KMS-11 (cell line): Measurements from ENCODE around the gene COL23A1.

Source experiments
- H2AFZ ChIP-seq: fragments of 200-600 bp; sonication (generic); 2 replicates; pipeline ENCODE4 v1.6.1; 2016; ENCODE audit warnings: antibody characterized with exemption, mixed run types, low read depth
- H3K27ac ChIP-seq: fragments of 200-600 bp; sonication (generic); 2 replicates; pipeline ENCODE4 v1.6.1; 2016; ENCODE audit warnings: mild to moderate bottlenecking, mixed run types
- H3K27me3 ChIP-seq: fragments of 200-600 bp; sonication (generic); 2 replicates; pipeline ENCODE4 v1.6.1; 2017; ENCODE audit warnings: mild to moderate bottlenecking, low read depth, mixed run types, moderate library complexity; ENCODE audit not compliant: insufficient read depth
- H3K36me3 ChIP-seq: fragments of 200-600 bp; sonication (generic); 2 replicates; pipeline ENCODE4 v1.6.1; 2017; ENCODE audit warnings: mild to moderate bottlenecking, mixed run types; ENCODE audit not compliant: insufficient read depth
- H3K4me1 ChIP-seq: fragments of 200-600 bp; sonication (generic); 2 replicates; pipeline ENCODE4 v1.6.1; 2016; ENCODE audit warnings: mild to moderate bottlenecking, low read depth, mixed run types; ENCODE audit not compliant: poor library complexity, severe bottlenecking
- H3K4me2 ChIP-seq: fragments of 200-600 bp; sonication (generic); 2 replicates; pipeline ENCODE4 v1.7.0; 2016; ENCODE audit warnings: mild to moderate bottlenecking, mixed run types
- H3K4me3 ChIP-seq: fragments of 200-600 bp; sonication (generic); IDR thresholded peaks from 2 replicates; pipeline ENCODE4 v1.6.1; 2017; ENCODE audit warnings: low read depth, low read length, mixed read lengths; ENCODE audit not compliant: insufficient read depth
- H3K79me2 ChIP-seq: fragments of 200-600 bp; sonication (generic); 2 replicates; pipeline ENCODE4 v1.6.1; 2016; ENCODE audit warnings: low read depth, mixed run types; ENCODE audit not compliant: insufficient read depth
- H3K9ac ChIP-seq: fragments of 200-600 bp; sonication (generic); 2 replicates; pipeline ENCODE4 v1.6.1; 2016; ENCODE audit warnings: mild to moderate bottlenecking, mixed run types
- H4K20me1 ChIP-seq: fragments of 200-600 bp; sonication (generic); 2 replicates; pipeline ENCODE4 v1.6.1; 2016; ENCODE audit warnings: mild to moderate bottlenecking, mixed run types; ENCODE audit not compliant: insufficient read depth
- TF ChIP-seq, protein P1 (sequence below): fragments of 200-600 bp; sonication (generic); conservative IDR thresholded peaks from 2 replicates; pipeline ENCODE4 v1.6.1; 2017; ENCODE audit warnings: low read depth, mild to moderate bottlenecking, antibody characterized with exemption, low read length, moderate library complexity, mixed read lengths

COL23A1 gene

DNA sequence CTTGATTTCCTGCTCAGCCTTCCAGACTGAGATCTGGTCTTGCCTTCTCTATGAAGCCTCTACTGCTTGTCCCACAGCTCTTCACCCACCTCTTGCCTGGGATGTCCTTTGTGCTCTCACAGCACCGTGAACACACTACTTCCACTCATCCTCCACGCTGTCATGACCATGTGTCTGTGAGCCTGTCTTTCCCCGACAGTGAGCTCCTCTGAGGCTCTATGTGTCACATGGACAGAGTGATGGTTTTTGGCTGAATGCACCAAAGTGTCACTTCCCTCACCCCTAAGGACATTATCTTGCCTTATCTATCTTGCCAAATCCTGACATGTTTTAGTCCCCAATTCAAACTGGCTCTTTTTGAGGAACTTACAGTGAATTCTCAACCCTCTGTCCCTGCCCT lies 368.9 kb downstream of the COL23A1 start:
- no peak overlapping the region for H3K4me2 ChIP-seq
- H3K4me1 ChIP-seq: no peaks in the 10 kb centered on the region
- H3K79me2 ChIP-seq: no peaks in the 10 kb centered on the region
- H3K27ac ChIP-seq: no peak overlapping the region
- TF ChIP-seq, protein P1, sequence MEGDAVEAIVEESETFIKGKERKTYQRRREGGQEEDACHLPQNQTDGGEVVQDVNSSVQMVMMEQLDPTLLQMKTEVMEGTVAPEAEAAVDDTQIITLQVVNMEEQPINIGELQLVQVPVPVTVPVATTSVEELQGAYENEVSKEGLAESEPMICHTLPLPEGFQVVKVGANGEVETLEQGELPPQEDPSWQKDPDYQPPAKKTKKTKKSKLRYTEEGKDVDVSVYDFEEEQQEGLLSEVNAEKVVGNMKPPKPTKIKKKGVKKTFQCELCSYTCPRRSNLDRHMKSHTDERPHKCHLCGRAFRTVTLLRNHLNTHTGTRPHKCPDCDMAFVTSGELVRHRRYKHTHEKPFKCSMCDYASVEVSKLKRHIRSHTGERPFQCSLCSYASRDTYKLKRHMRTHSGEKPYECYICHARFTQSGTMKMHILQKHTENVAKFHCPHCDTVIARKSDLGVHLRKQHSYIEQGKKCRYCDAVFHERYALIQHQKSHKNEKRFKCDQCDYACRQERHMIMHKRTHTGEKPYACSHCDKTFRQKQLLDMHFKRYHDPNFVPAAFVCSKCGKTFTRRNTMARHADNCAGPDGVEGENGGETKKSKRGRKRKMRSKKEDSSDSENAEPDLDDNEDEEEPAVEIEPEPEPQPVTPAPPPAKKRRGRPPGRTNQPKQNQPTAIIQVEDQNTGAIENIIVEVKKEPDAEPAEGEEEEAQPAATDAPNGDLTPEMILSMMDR: no peak
- no peaks in the 10 kb centered on the region for H3K27me3 ChIP-seq
- H3K4me3 ChIP-seq: no peak overlapping the region
- H3K36me3 ChIP-seq: no peaks in the 10 kb centered on the region
- H3K9ac ChIP-seq: no peak overlapping the region
- no peak overlapping the region for H2AFZ ChIP-seq
- no peaks in the 10 kb centered on the region for H4K20me1 ChIP-seq

DNA sequence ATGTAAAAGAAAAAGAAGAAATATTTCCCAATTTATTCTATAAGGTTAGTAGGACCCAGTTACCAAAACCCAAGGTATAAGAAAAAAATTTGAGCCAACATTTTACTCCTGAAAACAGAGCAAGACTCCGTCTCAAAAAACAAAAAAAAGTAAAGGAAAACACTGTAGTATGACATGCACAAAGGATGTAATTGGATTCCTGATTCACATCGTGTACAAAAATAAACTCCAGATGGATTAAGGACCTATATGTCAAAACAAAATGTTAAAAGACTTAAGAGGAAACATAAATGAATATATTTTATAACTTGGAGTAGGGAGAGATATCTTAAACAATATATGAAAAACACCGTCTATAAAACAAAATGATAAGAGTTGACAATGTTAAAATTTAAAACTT lies 371.4 kb downstream of the COL23A1 start:
- Histone ChIP-seq H3K4me3 (no peak overlapping the region), H3K79me2 (no peaks in the 10 kb centered on the region), H3K4me2 (no peak overlapping the region), H3K9ac (no peak overlapping the region), H4K20me1 (no peaks in the 10 kb centered on the region), H3K27me3 (no peaks in the 10 kb centered on the region), H3K4me1 (no peaks in the 10 kb centered on the region), H3K27ac (no peak overlapping the region), H3K36me3 (no peaks in the 10 kb centered on the region), H2AFZ (no peak overlapping the region)
- TF ChIP-seq, protein P1: no peak

DNA sequence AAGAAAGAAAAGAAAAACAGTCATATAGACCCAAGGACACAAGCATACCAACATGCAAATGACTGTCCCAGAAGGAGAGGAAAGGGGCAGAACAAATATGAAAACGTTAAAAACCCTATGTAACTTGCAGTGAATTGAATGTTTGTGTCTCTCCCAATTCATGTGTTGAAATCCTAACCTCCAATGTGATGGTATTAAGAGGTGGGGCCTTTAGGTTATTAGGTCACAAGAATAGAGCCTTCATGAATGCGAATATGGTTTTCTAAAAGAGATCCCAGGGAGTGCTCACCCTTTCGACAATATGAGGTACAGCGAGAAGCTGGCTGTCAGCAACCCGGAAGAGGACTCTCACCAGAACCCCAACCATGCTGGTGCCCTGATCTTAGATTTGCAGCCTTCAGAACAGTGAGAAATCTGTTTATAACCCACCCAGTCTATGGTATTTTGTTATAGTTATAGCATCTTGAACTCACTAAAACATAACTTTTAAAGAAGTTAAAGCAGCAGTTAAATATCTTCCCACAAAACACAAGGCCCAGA lies 371.9 kb downstream of the COL23A1 start:
- H3K4me3 ChIP-seq: no peak overlapping the region
- TF ChIP-seq, protein P1: no peak
- no peak overlapping the region for H3K4me2 ChIP-seq
- H3K27me3 ChIP-seq: no peaks in the 10 kb centered on the region
- H3K4me1 ChIP-seq: no peaks in the 10 kb centered on the region
- no peaks in the 10 kb centered on the region for H4K20me1 ChIP-seq
- H3K27ac ChIP-seq: no peak overlapping the region
- no peaks in the 10 kb centered on the region for H3K36me3 ChIP-seq
- H3K9ac ChIP-seq: no peak overlapping the region
- no peak overlapping the region for H2AFZ ChIP-seq
- H3K79me2 ChIP-seq: no peaks in the 10 kb centered on the region

DNA sequence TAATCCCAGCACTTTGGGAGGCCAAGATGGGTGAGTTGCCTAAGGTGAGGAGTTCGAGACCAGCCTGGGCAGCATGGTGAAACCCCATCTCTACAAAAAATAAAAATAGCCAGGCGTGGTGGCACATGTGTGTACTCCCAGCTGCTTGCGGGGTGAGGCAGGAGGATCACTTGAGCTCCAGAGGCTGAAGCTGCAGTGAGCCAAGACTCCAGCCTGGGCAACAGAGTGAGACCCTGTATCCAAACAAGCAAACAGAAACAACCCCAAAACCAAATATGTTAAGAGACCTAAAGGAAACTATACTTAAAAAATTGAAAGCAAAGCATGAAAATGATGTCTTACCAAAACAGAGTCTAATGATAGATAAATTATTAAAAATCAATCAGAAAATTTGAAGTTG lies 373.4 kb downstream of the COL23A1 start:
- Histone ChIP-seq H3K4me2 (no peak overlapping the region), H3K4me3 (no peak overlapping the region), H3K4me1 (no peaks in the 10 kb centered on the region), H3K27ac (no peak overlapping the region), H3K27me3 (no peaks in the 10 kb centered on the region), H3K79me2 (no peaks in the 10 kb centered on the region), H2AFZ (no peak overlapping the region), H3K36me3 (no peaks in the 10 kb centered on the region), H3K9ac (no peak overlapping the region), H4K20me1 (no peaks in the 10 kb centered on the region)
- TF ChIP-seq, protein P1: no peak

DNA sequence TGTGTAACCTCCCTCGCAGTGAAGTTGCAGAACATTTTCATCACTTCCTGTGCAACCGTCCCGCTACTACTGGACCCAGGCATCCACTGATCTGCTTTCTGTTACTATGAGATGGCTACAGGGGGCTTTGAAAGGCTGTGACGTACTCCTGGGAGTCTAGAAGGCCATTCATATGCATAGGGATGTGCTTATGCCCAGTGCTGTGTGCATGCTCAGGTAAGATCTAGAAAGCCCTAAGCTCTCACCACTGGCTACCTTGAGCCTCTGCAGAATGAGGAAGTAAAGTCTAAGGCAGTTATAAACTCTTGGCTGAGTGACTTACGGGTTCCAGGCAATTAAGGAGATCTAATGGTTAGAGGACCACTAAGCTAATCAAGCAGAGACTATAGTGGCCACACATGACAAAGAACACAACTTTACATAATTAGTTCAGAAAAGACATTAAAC lies 374.1 kb downstream of the COL23A1 start:
- Histone ChIP-seq H2AFZ (no peak overlapping the region), H3K9ac (no peak overlapping the region), H3K27me3 (no peaks in the 10 kb centered on the region), H4K20me1 (no peaks in the 10 kb centered on the region), H3K4me2 (no peak overlapping the region), H3K79me2 (no peaks in the 10 kb centered on the region), H3K27ac (no peak overlapping the region), H3K36me3 (no peaks in the 10 kb centered on the region), H3K4me1 (no peaks in the 10 kb centered on the region), H3K4me3 (no peak overlapping the region)
- TF ChIP-seq, protein P1: no peak
